AG04449 (cell line): ENCODE measurements around the gene EHMT2.

ENCODE experiments used
- CTCF ChIA-PET: fragments of 350-600 bp; formaldehyde crosslinking; extraction: SDS; loops from one replicate; lab custom pipeline; 2021; ENCODE audit warnings: antibody characterized with exemption; lab: Yijun Ruan, JAX
- POLR2A ChIA-PET: fragments of 400-600, 350-600 bp; formaldehyde crosslinking; extraction: SDS; loops from one replicate; lab custom pipeline; 2020; ENCODE audit warnings: antibody characterized with exemption, inconsistent platforms; lab: Yijun Ruan, JAX
- DNase-seq: peaks from one replicate; pipeline ENCODE4 v3.0.0-alpha.2; 2010; ENCODE audit warnings: low read depth, low spot score
- H3K4me3 ChIP-seq: 2 replicates; pipeline ENCODE4 v1.5.1; 2011; ENCODE audit warnings: low read depth, mild to moderate bottlenecking, control low read depth, low read length
- TF ChIP-seq, protein P1 (sequence below): IDR thresholded peaks from one replicate; pipeline ENCODE4 v1.5.1; 2011; ENCODE audit warnings: mild to moderate bottlenecking, moderate library complexity, low read length, control low read depth, inconsistent platforms; ENCODE audit not compliant: insufficient read depth; ENCODE audit errors: missing control alignments

The EHMT2 gene

DNA sequence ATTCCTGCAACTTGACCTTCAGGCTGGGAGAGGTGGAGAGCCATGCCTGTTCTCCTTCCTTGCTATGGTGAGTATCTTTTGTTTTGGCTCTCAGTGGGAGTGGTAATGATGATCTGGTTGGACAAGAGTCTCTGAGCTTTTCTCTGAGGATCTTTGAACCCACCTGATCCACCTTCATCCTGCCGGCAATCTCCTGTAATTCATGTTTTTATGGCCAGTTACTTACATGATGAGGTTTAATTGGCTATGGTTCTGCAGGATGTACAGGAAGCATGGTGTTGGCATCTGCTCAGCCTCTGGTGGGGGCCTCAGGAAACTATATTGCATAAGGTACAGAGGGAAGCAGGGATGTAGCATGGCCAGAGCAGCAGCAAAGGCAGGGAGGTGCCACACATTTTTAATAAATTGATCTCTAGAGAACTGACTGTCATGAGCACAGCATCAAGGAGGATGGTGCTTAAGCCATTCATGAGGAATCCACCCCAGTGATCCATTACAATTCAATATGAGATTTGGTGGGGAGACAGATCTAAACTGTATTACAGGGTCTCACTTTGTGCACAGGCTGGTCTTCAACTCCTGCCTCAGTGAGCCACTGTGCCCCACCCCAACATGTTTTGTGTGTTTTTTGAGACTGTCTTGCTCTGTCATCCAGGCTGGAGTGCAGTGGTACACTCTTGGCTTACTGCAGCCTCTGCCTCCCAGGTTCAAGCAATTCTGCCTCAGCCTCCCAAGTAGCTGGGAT lies 60.0 kb downstream of the EHMT2 start:
- peak overlapping the region; percentile 93 for H3K4me3 ChIP-seq
- ChIA-PET POLR2A (interaction anchor here (0.6 to 3.1 kb wide), 7 partner anchors 7 to 134 kb away, joined by 3 to 11 read pairs (median 4); partner anchors contain the start of genes DDAH2 and NEU1), CTCF (interaction anchor here (0.8 to 2.9 kb wide), 11 partner anchors 7 to 160 kb away, joined by 3 to 8 read pairs (median 4); partner anchors contain the start of genes LY6G5C and MSH5)
- TF ChIP-seq, protein P1, sequence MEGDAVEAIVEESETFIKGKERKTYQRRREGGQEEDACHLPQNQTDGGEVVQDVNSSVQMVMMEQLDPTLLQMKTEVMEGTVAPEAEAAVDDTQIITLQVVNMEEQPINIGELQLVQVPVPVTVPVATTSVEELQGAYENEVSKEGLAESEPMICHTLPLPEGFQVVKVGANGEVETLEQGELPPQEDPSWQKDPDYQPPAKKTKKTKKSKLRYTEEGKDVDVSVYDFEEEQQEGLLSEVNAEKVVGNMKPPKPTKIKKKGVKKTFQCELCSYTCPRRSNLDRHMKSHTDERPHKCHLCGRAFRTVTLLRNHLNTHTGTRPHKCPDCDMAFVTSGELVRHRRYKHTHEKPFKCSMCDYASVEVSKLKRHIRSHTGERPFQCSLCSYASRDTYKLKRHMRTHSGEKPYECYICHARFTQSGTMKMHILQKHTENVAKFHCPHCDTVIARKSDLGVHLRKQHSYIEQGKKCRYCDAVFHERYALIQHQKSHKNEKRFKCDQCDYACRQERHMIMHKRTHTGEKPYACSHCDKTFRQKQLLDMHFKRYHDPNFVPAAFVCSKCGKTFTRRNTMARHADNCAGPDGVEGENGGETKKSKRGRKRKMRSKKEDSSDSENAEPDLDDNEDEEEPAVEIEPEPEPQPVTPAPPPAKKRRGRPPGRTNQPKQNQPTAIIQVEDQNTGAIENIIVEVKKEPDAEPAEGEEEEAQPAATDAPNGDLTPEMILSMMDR, result no peak
- DNase-seq, result no peak

DNA sequence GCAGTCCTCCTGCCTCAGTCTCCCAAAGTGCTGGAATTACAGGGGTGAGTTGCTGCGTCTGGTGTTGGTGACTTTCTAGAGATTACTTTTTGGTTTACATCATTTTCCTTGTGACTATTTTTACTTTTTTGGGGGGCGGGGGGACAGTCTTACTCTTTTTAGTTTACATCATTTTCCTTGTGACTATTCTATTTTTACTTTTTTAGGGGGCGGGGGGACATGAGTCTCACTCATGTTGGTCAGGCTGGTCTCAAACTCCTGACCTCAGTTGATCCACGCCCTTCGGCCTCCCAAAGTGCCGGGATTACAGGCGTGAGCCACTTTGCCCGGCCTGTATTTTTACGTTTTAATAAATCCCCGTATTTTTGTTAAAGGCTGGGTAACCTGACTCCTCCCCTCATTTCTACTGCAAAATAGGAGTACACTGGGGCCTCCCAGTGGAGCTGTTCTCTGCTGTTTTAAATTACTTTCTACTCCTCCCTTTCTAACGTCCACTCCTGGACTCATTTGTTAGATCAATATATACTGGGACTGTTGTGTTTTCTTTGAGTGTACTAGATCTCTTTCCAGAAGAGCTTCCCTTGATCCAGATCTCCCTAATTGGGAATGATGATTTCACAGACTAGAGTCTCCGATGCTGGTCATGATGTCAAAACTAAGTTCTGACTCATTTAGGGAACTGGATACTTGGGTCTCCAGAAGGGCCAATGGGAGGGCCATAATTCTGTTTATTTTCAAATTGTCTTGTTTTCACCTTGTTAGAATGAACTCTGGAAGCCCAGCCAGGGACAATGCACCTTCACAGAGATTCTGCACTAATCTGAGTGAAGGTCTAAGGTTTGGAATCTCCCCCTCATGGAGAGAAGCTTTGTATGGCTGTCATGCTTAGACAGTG lies 60.8 kb downstream of the EHMT2 start:
- H3K4me3 ChIP-seq, result peak overlapping the region; percentile 93
- ChIA-PET CTCF (interaction anchor here (0.8 to 2.2 kb wide), 7 partner anchors 9 to 159 kb away, joined by 3 to 5 read pairs (median 3); partner anchors contain the start of genes HSPA1B and MSH5), POLR2A (interaction anchor here (1.0 to 1.8 kb wide), 5 partner anchors 8 to 289 kb away, joined by 3 to 7 read pairs (median 4); partner anchors contain the start of genes HSPA1B, NEU1 and NFKBIL1)
- TF ChIP-seq, protein P1, result no peak
- DNase-seq, result no peak

DNA sequence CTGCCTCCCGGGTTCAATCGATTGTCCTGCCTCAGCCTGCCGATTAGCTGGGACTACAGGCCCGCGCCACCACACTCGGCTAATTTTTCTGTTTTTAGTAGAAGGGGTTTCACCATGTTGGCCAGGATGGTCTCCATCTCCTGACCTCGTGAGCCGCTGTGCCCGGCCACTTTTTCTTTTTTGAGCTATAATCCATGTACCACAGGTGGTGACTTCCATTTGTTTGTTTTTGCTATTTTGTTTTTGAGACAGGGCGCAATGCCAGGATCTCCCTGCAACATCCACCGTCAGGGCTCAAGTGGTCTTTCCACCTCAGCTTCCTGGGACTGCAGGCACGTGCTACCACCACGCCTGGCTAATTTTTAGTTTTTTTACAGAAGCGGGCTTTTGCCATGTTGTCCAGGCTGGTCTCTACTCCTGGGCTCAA lies 61.4 kb downstream of the EHMT2 start:
- ChIA-PET CTCF (interaction anchor here (1.1 to 2.2 kb wide), 5 partner anchors 9 to 158 kb away, joined by 3 to 5 read pairs (median 3); partner anchors contain the start of genes DDAH2 and MSH5), POLR2A (interaction anchor here (0.7 to 1.8 kb wide), 6 partner anchors 9 to 1757 kb away, joined by 3 to 7 read pairs (median 4); partner anchors contain the start of genes HSPA1B, NEU1 and NFKBIL1)
- TF ChIP-seq, protein P1, result no peak
- no peak for DNase-seq
- H3K4me3 ChIP-seq, result peak overlapping the region; percentile 93

DNA sequence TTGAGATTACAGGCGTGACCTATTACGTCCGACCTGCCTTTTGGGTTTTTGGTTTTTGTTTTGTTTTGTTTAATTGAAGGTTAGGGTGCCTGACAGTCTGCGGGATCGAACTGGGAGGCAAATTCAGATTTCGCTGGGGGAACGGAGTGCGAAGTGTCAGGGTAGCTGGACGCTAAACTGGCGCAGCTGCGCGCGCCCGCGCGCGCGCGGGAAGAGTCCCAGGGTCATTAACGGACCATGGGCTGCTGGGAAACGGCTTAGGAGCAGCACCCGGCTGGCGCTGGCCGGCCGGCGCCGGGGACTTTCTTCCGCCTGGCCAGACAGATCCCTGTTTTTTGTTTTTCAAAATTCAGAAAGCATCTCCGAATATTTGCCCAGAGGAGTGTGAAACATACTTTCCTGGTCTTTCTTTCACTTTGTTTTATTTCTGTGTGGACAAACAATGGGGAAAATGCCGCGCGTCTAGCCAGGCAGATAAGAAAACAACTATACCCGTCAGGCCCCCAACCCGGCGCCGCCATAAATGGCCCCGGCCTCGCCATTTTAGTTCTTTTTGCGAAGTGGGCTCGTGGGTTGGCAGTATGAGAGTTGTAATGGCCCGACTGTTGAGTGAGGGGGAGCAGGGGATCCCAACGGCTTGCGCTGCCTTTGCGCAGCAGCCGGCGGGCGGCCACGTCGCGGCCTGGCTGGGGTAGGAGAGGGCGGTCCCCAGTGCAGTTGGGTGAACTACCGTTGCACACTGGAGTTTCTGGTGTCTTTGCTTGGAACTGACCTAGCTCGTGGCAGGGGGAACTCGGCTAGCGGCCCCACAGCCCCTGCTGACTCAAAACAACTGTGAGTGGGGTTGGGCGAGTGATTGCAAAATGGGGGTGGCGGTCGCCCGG lies 62.9 kb downstream of the EHMT2 start:
- CTCF ChIA-PET, result interaction anchor here (1.1 to 5.1 kb wide), 3 partner anchors 28 to 106 kb away, joined by 4 to 29 read pairs (median 5); partner anchors contain the start of genes DDAH2 and LSM2
- DNase-seq, result no peak
- peak overlapping the region; percentile 93 for H3K4me3 ChIP-seq
- POLR2A ChIA-PET, result interaction anchor here (0.6 to 1.1 kb wide), 8 partner anchors 10 to 132 kb away, joined by 3 to 5 read pairs (median 3); partner anchors contain the start of genes ABHD16A, HSPA1L and NEU1
- TF ChIP-seq, protein P1, result no peak
